Natural killer cell (primary cell): Measurements from ENCODE around the gene TRIM66. TPM values are rescaled to one million over a fixed set of nuclear protein-coding genes. Genes with fewer than 3 reads are reported as not detected.

Experiments
- ATAC-seq, 3 donors: fragments of 150-1000 bp in 2 of 3; fragments of 200-7000 bp in 1 of 3; cut with Tn5 transposase; 1 replicate in 1 of 3; 2 replicates in 2 of 3; pipeline ENCODE4 v1.10.0; 2021; ENCODE audit warnings: mild to moderate bottlenecking in 2 of 3, moderate library complexity in 2 of 3
- DNase-seq, 2 donors: peaks; one replicate each; pipeline versions ENCODE4 v3.0.0 to v3.0.0-alpha.2; 2013 to 2021; ENCODE audit warnings: mixed read lengths in 1 of 2
- H3K27ac ChIP-seq: one replicate; pipeline ENCODE4 v1.5.1; 2013; ENCODE audit warnings: mild to moderate bottlenecking, low read length
- H3K27me3 ChIP-seq: one replicate; pipeline ENCODE4 v1.6.1; 2013; ENCODE audit warnings: low read length; ENCODE audit not compliant: control insufficient read depth, insufficient read depth
- H3K36me3 ChIP-seq: one replicate; pipeline ENCODE4 v1.6.1; 2013; ENCODE audit warnings: low read length; ENCODE audit not compliant: control insufficient read depth, insufficient read depth
- H3K4me1 ChIP-seq: one replicate; pipeline ENCODE4 v1.6.1; 2013; ENCODE audit warnings: low read length; ENCODE audit not compliant: control insufficient read depth, insufficient read depth
- H3K4me3 ChIP-seq: one replicate; pipeline ENCODE4 v1.5.1; 2013; ENCODE audit warnings: low read length
- H3K9me3 ChIP-seq: one replicate; pipeline ENCODE4 v1.6.1; 2013; ENCODE audit warnings: low read length; ENCODE audit not compliant: control insufficient read depth, insufficient read depth
- H3K27ac Mint-ChIP-seq, 2 donors: one replicate each; pipeline ENCODE4 v1.8.0; 2022; ENCODE audit warnings: mild to moderate bottlenecking in 2 of 2, mixed read lengths in 2 of 2, moderate library complexity in 1 of 2
- H3K27me3 Mint-ChIP-seq, 2 donors: one replicate each; pipeline ENCODE4 v1.8.0; 2022; ENCODE audit warnings: low read depth in 2 of 2, mixed read lengths in 2 of 2
- H3K36me3 Mint-ChIP-seq: one replicate; pipeline ENCODE4 v1.8.0; 2022; ENCODE audit warnings: mixed read lengths
- H3K4me1 Mint-ChIP-seq, 2 donors: one replicate each; pipeline ENCODE4 v1.8.0; 2022; ENCODE audit warnings: mixed read lengths in 2 of 2
- H3K4me3 Mint-ChIP-seq: one replicate; pipeline ENCODE4 v1.8.0; 2022; ENCODE audit warnings: mild to moderate bottlenecking, moderate library complexity, mixed read lengths
- H3K9me3 Mint-ChIP-seq, 2 donors: one replicate each; pipeline ENCODE4 v1.8.0; 2022; ENCODE audit warnings: mixed read lengths in 2 of 2
- CTCF ChIP-seq: fragments of 200-600 bp; IDR thresholded peaks from one replicate; pipeline ENCODE4 v1.8.0; 2022; ENCODE audit warnings: antibody characterized with exemption
- WGBS: methylation state at CpG from one replicate; pipeline ENCODE4 v1.1.7; 2013; ENCODE audit warnings: missing lambda C conversion rate; ENCODE audit not compliant: insufficient coverage; 5-methylcytosine and 5-hydroxymethylcytosine counted together
- intact Hi-C: fragments of 100-400 bp; cut with micrococcal nuclease; formaldehyde crosslinking; loops from one replicate; pipeline ENCODE4 v1.14.2; 2022
- total RNA-seq, 4 donors: library from RNA; stranded (reverse); fragments of 120-200 nt in 1 of 4; gene quantifications; one replicate each; pipeline versions ENCODE4 v1.2.3 to v1.2.4, GENCODE V29; 2013 to 2022

Gene TRIM66
- total RNA-seq, 3 donors from 2014 or later (not counting 1 experiment from before 2014, with no cell fraction given): 13.7 to 24.4 (median 14.3) TPM

- Mint-ChIP-seq H3K36me3 (no peaks in the 10 kb centered on the region), H3K27ac (no peak overlapping the region), H3K4me1 (no peaks in the 10 kb centered on the region), H3K9me3 (no peaks in the 10 kb centered on the region), H3K4me3 (no peak overlapping the region), H3K27me3 (peaks cover 2 to 16% of the 10 kb centered on the region in 2 donors)
- intact Hi-C loops: no loop called here
- no peak for TF ChIP-seq CTCF
- H3K4me1 ChIP-seq: no peaks in the 10 kb centered on the region
- H3K27me3 ChIP-seq: no peaks in the 10 kb centered on the region
- WGBS: 78% methylated on average over 1 of the region's 1 CpG
- H3K36me3 ChIP-seq: no peaks in the 10 kb centered on the region
- H3K4me3 ChIP-seq: no peak overlapping the region
- ATAC-seq: peak in 1 of 3 donors; percentile 27
- H3K9me3 ChIP-seq: no peaks in the 10 kb centered on the region
- no peak overlapping the region for H3K27ac ChIP-seq
- DNase-seq: no peak
Observed at GRCh38 chr11:8573777-8574176, 108.7 kb downstream of the TRIM66 start.

- Histone ChIP-seq H3K9me3 (no peaks in the 10 kb centered on the region), H3K36me3 (no peaks in the 10 kb centered on the region), H3K27ac (no peak overlapping the region), H3K27me3 (no peaks in the 10 kb centered on the region), H3K4me1 (no peaks in the 10 kb centered on the region), H3K4me3 (no peak overlapping the region)
- Mint-ChIP-seq H3K9me3 (no peaks in the 10 kb centered on the region), H3K4me1 (no peaks in the 10 kb centered on the region), H3K27ac (no peak overlapping the region), H3K27me3 (peaks cover 14 to 51% of the 10 kb centered on the region in 2 donors), H3K4me3 (no peak overlapping the region), H3K36me3 (no peaks in the 10 kb centered on the region)
- ATAC-seq (no peak), DNase-seq (no peak)
- TF ChIP-seq CTCF: no peak
- intact Hi-C loops: loop anchor here (2.0 kb wide), 1 partner anchor 535 kb away; no protein-coding TSS in a partner anchor
- 94% methylated on average over 2 of the region's 2 CpGs for WGBS
Observed at GRCh38 chr11:8567602-8568198, 114.8 kb downstream of the TRIM66 start.

GRCh38 chr11:8566613-8567210, 115.8 kb downstream of the TRIM66 start:
- peak in 1 of 2 donors; percentile 53 for DNase-seq
- Histone ChIP-seq H3K4me3 (no peak overlapping the region), H3K4me1 (no peaks in the 10 kb centered on the region), H3K9me3 (no peaks in the 10 kb centered on the region), H3K36me3 (no peaks in the 10 kb centered on the region), H3K27ac (no peak overlapping the region), H3K27me3 (no peaks in the 10 kb centered on the region)
- intact Hi-C loops: loop anchor here (1.0 to 2.0 kb wide), 2 partner anchors 341 to 534 kb away; no protein-coding TSS in a partner anchor
- Mint-ChIP-seq H3K36me3 (no peaks in the 10 kb centered on the region), H3K27ac (no peak overlapping the region), H3K27me3 (peaks cover 19 to 60% of the 10 kb centered on the region in 2 donors), H3K4me1 (no peaks in the 10 kb centered on the region), H3K9me3 (no peaks in the 10 kb centered on the region), H3K4me3 (no peak overlapping the region)
- TF ChIP-seq CTCF: peak; percentile 52
- peak in 1 of 3 donors; percentile 47 for ATAC-seq
- 30% methylated on average over 1 of the region's 5 CpGs for WGBS
